RKO (cell line): ENCODE results near the gene RAPGEF5.
A peak's percentile ranks its signal among the peaks of the same experiment; 100 is the strongest.
"Not testable (repeated sequence)": the region's sequence is repeated elsewhere in the genome, so short reads cannot be mapped to it uniquely, and the experiment has no call there.

Experiments used
- DNase-seq: peaks from one replicate; pipeline ENCODE4 v3.0.0-alpha.2; 2016; ENCODE audit warnings: low spot score

Gene RAPGEF5

DNA sequence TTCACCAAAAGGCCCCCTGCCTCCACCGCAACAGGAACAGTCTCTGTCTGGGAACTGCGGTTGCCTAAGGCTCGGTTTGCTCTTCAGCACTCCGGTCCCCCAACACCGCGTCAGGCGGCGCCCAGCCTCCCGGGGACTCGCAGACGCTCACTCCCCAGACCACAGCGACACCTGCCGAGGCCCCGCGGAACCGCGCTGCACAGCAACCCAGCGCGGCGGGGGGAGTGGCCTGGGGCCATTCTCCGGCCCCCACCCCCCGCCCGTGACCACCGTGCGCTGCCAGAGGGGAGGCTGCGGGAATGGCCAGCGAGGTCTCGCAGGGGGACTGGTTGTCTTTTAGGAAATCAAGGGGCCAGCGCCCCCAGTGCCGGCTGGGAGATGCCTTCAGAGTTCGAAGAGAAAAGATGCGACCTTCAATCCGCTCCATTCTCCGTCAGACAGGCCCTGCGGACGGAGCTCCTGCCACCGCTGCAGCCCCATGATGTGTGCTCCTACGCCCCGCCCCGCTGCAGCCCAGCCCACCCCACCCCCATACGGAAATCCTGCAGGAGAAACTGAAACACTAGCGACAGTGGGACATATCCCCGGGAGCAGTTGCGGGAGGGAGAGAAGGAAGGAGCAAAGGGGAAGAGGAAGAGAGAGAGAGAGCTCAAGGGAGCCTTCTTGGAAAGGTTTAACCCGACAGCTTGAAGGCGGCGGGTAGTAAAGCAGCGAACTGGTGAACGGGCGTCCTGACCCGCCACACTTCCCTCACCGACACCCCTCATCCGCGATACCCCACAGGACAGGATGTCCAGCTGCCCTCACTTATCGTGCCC is 273.9 kb downstream of the RAPGEF5 start:
- peak; percentile 87 for DNase-seq

DNA sequence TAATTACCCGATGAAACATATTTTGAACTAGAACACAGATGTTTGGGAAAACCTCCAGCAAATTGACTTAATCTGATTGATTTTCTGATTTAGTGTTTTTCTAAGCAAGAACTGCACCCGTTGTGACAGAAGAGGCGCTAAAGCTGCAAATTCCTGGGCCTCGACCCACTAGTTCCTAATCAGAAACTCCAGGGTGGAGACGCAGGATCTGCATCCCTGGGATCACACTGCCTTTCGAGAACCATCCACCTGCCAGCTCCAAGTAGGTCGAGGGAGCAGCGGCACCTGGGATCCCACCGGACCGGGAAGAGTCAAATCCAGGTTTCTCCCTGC is 274.4 kb downstream of the RAPGEF5 start:
- peak; percentile 34 for DNase-seq

DNA sequence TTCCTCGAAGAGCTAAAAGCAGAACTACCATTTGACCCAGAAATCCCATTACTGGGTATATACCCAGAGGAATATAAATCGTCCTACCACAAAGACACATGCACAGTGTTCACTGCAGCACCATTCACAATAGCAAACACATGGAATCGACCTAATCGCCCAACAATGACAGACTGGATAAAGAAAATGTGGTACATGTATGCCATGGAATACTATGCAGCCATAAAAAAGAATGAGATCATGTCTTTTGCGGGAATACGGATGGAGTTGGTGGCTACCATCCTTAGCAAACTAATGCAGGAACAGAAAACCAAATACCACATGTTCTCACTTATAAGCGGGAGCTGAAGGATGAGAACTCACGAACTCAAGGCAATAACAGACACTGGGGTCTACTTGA is 276.7 kb downstream of the RAPGEF5 start:
- DNase-seq = not testable (repeated sequence)

DNA sequence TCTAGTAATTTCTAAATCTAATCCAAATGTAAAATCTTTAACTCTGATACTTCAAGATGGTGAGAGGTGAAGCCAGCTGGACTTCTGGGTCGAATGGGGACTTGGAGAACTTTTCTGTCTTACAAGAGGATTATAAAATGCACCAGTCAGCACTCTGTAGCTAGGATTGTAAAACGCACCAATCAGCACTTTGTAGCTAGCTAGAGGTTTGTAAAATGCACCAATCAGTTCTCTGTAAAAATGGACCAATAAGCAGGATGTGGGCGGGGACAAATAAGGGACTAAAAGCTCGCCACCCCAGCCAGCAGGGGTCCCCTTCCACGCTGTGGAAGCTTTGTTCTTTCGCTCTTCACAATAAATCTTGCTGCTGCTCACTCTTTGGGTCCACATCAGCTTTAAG is 278.1 kb downstream of the RAPGEF5 start:
- DNase-seq = not testable (repeated sequence)

DNA sequence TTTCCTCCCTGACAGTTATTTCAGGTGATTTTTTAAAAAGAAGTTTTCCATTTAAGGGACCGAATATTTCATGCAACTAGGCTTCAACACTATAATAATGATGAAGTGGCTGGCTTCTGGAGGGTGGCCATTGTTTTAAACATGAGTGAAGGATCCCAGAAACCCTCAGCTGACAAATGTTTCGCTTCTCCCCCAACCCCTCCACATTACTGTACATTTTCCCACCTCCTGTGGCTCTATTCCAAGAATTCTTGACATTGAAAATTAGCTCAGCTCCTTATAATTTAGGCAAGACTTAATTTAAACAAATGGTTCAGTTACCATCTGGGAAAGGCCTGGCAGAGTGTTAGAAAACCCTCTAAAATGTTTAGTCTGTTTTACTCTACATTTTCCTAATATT is 281.4 kb downstream of the RAPGEF5 start:
- DNase-seq = no peak

DNA sequence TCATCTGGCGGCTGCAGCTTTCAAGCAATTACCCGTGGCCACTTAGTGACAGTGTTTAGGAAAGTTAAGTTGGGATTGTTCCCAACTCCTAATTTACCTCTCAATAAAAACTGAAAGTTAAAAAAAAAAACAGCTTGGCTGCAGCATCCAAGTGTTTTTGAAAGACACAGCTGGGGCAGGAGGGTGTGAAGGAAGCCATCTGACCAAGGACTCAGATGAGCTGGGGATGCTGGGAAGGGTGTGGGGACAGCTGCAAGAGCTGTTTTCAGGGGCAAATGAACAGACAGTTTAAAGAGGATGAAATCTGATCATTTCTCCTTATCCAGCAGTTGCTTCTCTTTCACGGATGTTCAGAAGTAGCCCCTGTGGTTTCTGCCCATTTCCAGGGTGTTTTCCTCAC is 282.1 kb downstream of the RAPGEF5 start:
- no peak for DNase-seq
